Peyer's patch (tissue), 4 donors: ENCODE results near the gene EHD2. TPM values are rescaled to one million over a fixed set of nuclear protein-coding genes. Genes with fewer than 3 reads are reported as not detected.

Experiments
- DNase-seq, 3 donors: peaks; one replicate each; pipeline ENCODE4 v3.0.0-alpha.2; 2017 to 2019
- H3K27ac ChIP-seq, 4 donors: fragments of 200-600 bp; sonication (generic); one replicate each; pipeline ENCODE4 v1.5.1; 2016 to 2019
- H3K27me3 ChIP-seq, 2 donors: fragments of 200-600 bp; sonication (generic); one replicate each; pipeline ENCODE4 v1.5.1; 2019
- H3K36me3 ChIP-seq, 3 donors: fragments of 200-600 bp; sonication (generic); one replicate each; pipeline ENCODE4 v1.5.1; 2016 to 2019
- H3K4me1 ChIP-seq, 4 donors: fragments of 200-600 bp; sonication (generic); one replicate each; pipeline ENCODE4 v1.5.1; 2016 to 2019
- H3K4me3 ChIP-seq, 4 donors: fragments of 200-600 bp; sonication (generic); 1 replicate in 3 of 4; 2 replicates in 1 of 4; pipeline ENCODE4 v1.5.1; 2016 to 2019; ENCODE audit warnings: mild to moderate bottlenecking in 1 of 4
- H3K9me3 ChIP-seq, 4 donors: fragments of 200-600 bp; sonication (generic); one replicate each; pipeline ENCODE4 v1.5.1; 2016 to 2019; ENCODE audit warnings: mild to moderate bottlenecking in 1 of 4
- POLR2A ChIP-seq, 2 donors: fragments of 450-650 bp; IDR thresholded peaks; one replicate each; pipeline ENCODE4 v1.5.1; 2017; ENCODE audit warnings: antibody characterized with exemption in 2 of 2, mild to moderate bottlenecking in 2 of 2, moderate library complexity in 2 of 2
- total RNA-seq, 4 donors: library from RNA; depleted of rRNA; stranded (reverse); fragments of >200 nt; gene quantifications; one replicate each; pipeline ENCODE4 v1.1.0, GENCODE V29; 2016
- TF ChIP-seq, protein P1 (sequence below), 6 experiments: fragments of 450-650 bp in 4 of 6; fragments of 200-600 bp in 2 of 6; sonication (generic) in 1 of 6; IDR thresholded peaks; one replicate each; pipeline ENCODE4 v1.5.1; 2017 to 2019; ENCODE audit warnings: antibody characterized with exemption in 6 of 6, mild to moderate bottlenecking in 3 of 6, moderate library complexity in 1 of 6

Gene EHD2
- total RNA-seq, 4 donors from 2014 or later = 11.2 to 117 (median 23.0) TPM

DNA sequence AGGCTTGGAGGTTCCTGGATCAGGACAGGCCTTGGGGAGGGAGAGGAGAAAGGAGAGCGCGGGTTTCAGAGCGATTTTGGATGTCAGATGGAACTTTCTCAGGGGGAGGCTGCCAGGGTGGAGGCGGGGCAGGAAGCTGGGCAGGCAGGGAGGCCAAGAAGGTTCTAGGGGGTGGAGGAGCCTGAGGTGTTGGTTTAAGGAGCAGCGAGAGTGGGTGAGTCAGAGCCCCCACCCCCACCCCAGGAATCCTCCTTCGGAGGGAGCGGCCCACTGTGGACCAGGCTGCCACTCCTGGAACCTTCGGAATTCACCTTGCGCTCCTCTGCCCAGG, 16.2 kb downstream of the EHD2 start:
- no peak for DNase-seq
- no peaks in the 10 kb centered on the region for H3K9me3 ChIP-seq
- peaks cover 0 to 21% (median 0%) of the 10 kb centered on the region in 4 donors for H3K4me1 ChIP-seq
- H3K36me3 ChIP-seq = no peaks in the 10 kb centered on the region
- H3K27ac ChIP-seq = peak overlapping the region in 3 of 4 donors; percentile 42 to 74 (median 57)
- no peak overlapping the region for H3K4me3 ChIP-seq
- no peak for TF ChIP-seq POLR2A (IDR thresholded peaks at IDR 0.05)
- H3K27me3 ChIP-seq = no peaks in the 10 kb centered on the region

DNA sequence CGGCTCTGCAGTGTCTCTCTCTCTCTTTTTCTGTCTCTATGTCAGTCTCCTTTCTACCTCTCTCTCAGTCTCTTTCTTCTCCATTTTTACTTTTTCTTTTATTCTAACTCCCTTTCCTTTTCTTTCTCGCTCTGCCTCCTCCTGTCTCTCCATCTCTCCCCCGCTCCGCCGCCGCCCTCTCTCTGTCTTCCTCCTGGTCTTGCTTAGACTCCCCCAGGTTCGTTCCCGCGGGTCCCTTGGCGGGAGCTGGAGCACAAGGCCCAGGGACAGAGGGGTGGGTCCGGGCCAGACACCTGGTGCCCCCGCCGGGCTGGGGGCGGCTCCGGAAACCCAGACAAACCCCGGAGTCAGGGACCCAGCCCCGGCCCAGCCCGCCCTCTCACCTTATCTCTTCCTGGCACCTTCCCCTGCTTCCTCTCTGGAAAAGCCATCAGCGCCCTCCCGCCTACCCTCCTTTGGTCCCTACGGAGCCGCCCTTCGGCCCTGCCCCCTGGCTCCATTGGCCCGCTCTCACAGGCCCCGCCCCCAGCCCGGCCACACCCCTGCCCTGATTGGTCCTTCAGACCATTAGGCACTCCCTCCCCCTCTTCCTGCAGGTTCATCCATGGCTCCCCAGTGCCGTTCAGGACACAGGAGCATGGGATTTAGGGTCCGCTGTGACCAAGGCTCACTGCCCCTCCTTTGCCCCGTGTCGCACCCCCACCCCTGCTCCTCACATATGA, 16.7 kb downstream of the EHD2 start:
- DNase-seq = peak in 1 of 3 donors; percentile 58
- TF ChIP-seq POLR2A (IDR thresholded peaks at IDR 0.05) = no peak
- TF ChIP-seq, protein P1, sequence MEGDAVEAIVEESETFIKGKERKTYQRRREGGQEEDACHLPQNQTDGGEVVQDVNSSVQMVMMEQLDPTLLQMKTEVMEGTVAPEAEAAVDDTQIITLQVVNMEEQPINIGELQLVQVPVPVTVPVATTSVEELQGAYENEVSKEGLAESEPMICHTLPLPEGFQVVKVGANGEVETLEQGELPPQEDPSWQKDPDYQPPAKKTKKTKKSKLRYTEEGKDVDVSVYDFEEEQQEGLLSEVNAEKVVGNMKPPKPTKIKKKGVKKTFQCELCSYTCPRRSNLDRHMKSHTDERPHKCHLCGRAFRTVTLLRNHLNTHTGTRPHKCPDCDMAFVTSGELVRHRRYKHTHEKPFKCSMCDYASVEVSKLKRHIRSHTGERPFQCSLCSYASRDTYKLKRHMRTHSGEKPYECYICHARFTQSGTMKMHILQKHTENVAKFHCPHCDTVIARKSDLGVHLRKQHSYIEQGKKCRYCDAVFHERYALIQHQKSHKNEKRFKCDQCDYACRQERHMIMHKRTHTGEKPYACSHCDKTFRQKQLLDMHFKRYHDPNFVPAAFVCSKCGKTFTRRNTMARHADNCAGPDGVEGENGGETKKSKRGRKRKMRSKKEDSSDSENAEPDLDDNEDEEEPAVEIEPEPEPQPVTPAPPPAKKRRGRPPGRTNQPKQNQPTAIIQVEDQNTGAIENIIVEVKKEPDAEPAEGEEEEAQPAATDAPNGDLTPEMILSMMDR (IDR thresholded peaks at IDR 0.05) = no peak
- no peaks in the 10 kb centered on the region for H3K27me3 ChIP-seq
- H3K36me3 ChIP-seq = no peaks in the 10 kb centered on the region
- H3K9me3 ChIP-seq = no peaks in the 10 kb centered on the region
- H3K4me1 ChIP-seq = peaks cover 0 to 21% (median 0%) of the 10 kb centered on the region in 4 donors
- H3K27ac ChIP-seq = peak overlapping the region; percentile 27 to 74 (median 44)
- peak overlapping the region in 1 of 4 donors; percentile 11 for H3K4me3 ChIP-seq

DNA sequence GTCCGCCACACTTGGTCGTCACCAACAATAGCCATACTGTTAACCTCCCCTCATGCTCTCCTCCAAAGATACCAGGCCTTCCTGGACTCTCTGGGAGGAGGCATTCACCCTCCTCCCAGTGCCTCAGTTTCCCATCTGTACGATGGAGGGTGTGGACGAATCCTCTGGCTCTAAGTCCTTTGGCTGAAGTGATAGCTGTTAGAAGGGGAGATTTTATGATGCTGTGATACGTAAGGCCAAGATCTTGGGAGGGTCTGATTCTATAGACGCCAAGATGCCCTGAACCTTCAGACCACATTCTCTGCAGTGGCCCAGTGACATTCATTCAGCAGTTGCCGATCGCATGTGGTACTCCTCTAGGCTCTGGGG, 17.3 kb downstream of the EHD2 start:
- TF ChIP-seq, protein P1 (IDR thresholded peaks at IDR 0.05) = no peak
- TF ChIP-seq POLR2A (IDR thresholded peaks at IDR 0.05) = no peak
- H3K9me3 ChIP-seq = no peaks in the 10 kb centered on the region
- no peaks in the 10 kb centered on the region for H3K27me3 ChIP-seq
- H3K27ac ChIP-seq = peak overlapping the region in 2 of 4 donors; percentile 46 to 74
- no peaks in the 10 kb centered on the region for H3K36me3 ChIP-seq
- no peak for DNase-seq
- peaks cover 0 to 21% (median 0%) of the 10 kb centered on the region in 4 donors for H3K4me1 ChIP-seq
- no peak overlapping the region for H3K4me3 ChIP-seq

GRCh38 chr19:47730910-47731309, 17.7 kb downstream of the EHD2 start:
- DNase-seq = no peak
- TF ChIP-seq, protein P1 (IDR thresholded peaks at IDR 0.05) = no peak
- no peak for TF ChIP-seq POLR2A (IDR thresholded peaks at IDR 0.05)
- no peaks in the 10 kb centered on the region for H3K36me3 ChIP-seq

DNA sequence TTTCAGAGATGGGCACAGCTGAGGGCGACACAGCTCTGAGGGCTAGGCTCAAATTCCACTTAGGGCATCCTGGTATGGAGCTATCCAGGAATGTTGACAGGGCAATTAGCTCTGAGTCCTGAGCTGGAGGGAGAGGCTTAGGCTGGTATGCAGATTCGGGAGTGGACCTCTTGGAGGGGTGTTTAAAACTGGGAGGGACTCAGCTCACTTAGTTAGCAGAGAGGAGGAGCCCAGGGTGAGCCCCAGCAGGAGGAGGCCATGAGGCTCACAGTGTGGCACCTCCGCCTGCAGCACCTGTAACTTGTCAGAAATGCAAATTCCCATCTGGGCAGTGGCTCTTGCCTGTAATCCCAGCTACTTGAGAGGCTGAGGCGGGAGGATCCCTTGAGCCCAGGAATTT, 21.9 kb downstream of the EHD2 start:
- no peak for DNase-seq
- TF ChIP-seq, protein P1 (IDR thresholded peaks at IDR 0.05) = no peak
- TF ChIP-seq POLR2A (IDR thresholded peaks at IDR 0.05) = no peak
- Histone ChIP-seq H3K4me1 (peaks cover 0 to 5% (median 0%) of the 10 kb centered on the region in 4 donors), H3K36me3 (peaks cover 0 to 7% (median 0%) of the 10 kb centered on the region in 3 donors), H3K27ac (no peak overlapping the region), H3K4me3 (no peak overlapping the region), H3K27me3 (no peaks in the 10 kb centered on the region), H3K9me3 (no peaks in the 10 kb centered on the region)

More at GRCh38 chr19:47730910-47731309, 17.7 kb downstream of the EHD2 start:
- H3K27ac ChIP-seq = peak overlapping the region in 1 of 4 donors; percentile 46
- H3K4me1 ChIP-seq = peaks cover 0 to 21% (median 0%) of the 10 kb centered on the region in 4 donors
- no peak overlapping the region for H3K4me3 ChIP-seq
- H3K9me3 ChIP-seq = no peaks in the 10 kb centered on the region
- no peaks in the 10 kb centered on the region for H3K27me3 ChIP-seq

DNA sequence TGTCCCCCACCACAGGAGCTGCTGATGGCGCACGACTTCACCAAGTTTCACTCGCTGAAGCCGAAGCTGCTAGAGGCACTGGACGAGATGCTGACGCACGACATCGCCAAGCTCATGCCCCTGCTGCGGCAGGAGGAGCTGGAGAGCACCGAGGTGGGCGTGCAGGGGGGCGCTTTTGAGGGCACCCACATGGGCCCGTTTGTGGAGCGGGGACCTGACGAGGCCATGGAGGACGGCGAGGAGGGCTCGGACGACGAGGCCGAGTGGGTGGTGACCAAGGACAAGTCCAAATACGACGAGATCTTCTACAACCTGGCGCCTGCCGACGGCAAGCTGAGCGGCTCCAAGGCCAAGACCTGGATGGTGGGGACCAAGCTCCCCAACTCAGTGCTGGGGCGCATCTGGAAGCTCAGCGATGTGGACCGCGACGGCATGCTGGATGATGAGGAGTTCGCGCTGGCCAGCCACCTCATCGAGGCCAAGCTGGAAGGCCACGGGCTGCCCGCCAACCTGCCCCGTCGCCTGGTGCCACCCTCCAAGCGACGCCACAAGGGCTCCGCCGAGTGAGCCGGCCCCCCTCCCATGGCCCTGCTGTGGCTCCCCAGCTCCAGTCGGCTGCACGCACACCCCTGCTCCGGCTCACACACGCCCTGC, 27.8 kb downstream of the EHD2 start:
- Histone ChIP-seq H3K9me3 (no peaks in the 10 kb centered on the region), H3K27ac (no peak overlapping the region), H3K4me1 (peaks cover 0 to 25% (median 10%) of the 10 kb centered on the region in 4 donors), H3K4me3 (no peak overlapping the region), H3K27me3 (no peaks in the 10 kb centered on the region), H3K36me3 (peaks cover 0 to 11% (median 0%) of the 10 kb centered on the region in 3 donors)
- TF ChIP-seq, protein P1 (IDR thresholded peaks at IDR 0.05) = no peak
- no peak for TF ChIP-seq POLR2A (IDR thresholded peaks at IDR 0.05)
- DNase-seq = no peak
